ENCODE data around the gene TNP2. TPM values are rescaled to one million over a fixed set of nuclear protein-coding genes. Genes with fewer than 3 reads are reported as not detected.

Gene TNP2
- total RNA-seq, 1 donor from 2014 or later: not detected

DNA sequence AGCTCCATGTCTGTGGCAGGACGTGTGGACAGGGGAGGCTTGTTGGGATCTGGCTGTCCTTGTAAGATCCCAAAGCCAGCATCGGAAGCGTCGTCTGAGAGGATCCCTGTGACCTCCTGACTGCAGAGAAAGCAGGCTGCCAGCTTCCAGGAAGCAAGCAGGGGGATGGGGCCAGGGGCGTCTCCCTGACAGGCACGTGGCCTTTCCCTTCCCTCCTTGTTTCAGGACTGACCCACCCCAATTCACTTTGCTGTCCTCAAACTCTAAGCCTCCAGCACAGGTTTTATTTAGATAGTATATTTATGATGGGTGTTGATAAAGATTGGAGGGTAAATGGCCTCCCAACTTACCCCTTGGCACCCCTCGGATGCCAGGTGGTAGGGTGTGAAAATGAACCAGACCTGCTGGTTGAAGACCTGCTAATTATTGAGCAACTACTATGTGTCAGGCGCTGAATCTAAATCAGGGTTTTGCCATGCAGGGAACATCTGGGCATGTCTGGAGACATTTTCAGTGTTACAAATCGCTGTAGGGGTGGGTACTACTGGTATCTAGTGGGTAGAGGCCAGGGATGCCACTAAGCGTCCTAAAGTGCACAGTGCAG is 37.7 kb downstream of the TNP2 start:
- Mint-ChIP-seq H3K4me3 (ENCODE audit: unreplicated experiment) (no peak overlapping the region), H3K27me3 (ENCODE audit: low read depth) (peaks cover 2% of the 10 kb centered on the region), H3K4me1 (ENCODE audit: low read depth) (no peaks in the 10 kb centered on the region), H3K27ac (ENCODE audit: unreplicated experiment) (no peak overlapping the region), H3K36me3 (ENCODE audit: low read depth) (no peaks in the 10 kb centered on the region), H3K9me3 (ENCODE audit: low read depth) (no peaks in the 10 kb centered on the region)
- DNase-seq (ENCODE audit: low spot score): no peak
- TF ChIP-seq, protein P1, sequence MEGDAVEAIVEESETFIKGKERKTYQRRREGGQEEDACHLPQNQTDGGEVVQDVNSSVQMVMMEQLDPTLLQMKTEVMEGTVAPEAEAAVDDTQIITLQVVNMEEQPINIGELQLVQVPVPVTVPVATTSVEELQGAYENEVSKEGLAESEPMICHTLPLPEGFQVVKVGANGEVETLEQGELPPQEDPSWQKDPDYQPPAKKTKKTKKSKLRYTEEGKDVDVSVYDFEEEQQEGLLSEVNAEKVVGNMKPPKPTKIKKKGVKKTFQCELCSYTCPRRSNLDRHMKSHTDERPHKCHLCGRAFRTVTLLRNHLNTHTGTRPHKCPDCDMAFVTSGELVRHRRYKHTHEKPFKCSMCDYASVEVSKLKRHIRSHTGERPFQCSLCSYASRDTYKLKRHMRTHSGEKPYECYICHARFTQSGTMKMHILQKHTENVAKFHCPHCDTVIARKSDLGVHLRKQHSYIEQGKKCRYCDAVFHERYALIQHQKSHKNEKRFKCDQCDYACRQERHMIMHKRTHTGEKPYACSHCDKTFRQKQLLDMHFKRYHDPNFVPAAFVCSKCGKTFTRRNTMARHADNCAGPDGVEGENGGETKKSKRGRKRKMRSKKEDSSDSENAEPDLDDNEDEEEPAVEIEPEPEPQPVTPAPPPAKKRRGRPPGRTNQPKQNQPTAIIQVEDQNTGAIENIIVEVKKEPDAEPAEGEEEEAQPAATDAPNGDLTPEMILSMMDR (IDR thresholded peaks at IDR 0.05): no peak

DNA sequence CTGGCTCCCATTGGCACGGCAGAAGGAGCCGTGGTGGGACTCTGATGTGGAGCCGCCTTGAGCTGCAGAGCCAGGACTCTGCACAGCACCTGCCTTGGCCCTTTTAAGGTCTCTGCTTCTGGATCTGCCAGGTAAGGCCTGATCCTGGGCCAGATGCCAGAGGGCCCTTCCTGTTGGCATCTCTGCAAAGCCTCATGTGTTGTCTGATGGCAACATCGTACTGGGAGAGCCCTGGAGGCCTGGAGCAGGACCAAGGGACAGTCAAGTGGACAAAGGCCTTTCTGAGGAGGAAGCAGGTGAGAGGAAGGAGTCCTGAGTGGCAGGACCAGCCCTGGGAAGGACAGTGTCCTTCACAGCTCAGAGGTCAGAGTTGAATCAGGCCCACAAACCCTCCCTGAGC is 39.2 kb downstream of the TNP2 start:
- TF ChIP-seq, protein P1 (IDR thresholded peaks at IDR 0.05): no peak
- no peaks in the 10 kb centered on the region for H3K36me3 Mint-ChIP-seq (ENCODE audit: low read depth)
- peaks cover 2% of the 10 kb centered on the region for H3K27me3 Mint-ChIP-seq (ENCODE audit: low read depth)
- H3K9me3 Mint-ChIP-seq (ENCODE audit: low read depth): no peaks in the 10 kb centered on the region
- no peak overlapping the region for H3K27ac Mint-ChIP-seq (ENCODE audit: unreplicated experiment)
- H3K4me3 Mint-ChIP-seq (ENCODE audit: unreplicated experiment): no peak overlapping the region
- no peaks in the 10 kb centered on the region for H3K4me1 Mint-ChIP-seq (ENCODE audit: low read depth)
- no peak for DNase-seq (ENCODE audit: low spot score)

DNA sequence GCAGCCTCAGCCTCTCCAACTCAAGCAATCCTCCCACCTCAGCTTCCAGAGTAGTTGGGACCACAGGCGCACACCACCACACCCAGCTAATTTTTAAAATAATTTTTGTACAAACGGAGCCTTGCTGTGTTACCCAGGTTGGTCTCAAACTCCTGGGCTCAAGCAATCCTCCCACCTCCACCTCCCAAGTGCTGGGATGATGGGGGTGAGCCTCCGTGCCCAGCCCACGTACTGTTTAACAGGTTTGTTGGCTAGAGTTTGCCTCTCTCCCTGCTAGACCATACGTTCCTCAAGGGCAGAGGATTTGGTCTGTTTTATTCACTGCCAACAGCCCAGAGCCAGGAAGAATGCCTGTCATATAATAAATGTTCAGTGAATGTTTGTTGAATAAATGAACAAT is 39.7 kb downstream of the TNP2 start:
- H3K36me3 Mint-ChIP-seq (ENCODE audit: low read depth): no peaks in the 10 kb centered on the region
- H3K27me3 Mint-ChIP-seq (ENCODE audit: low read depth): peaks cover 2% of the 10 kb centered on the region
- no peak overlapping the region for H3K27ac Mint-ChIP-seq (ENCODE audit: unreplicated experiment)
- no peak for DNase-seq (ENCODE audit: low spot score)
- no peak overlapping the region for H3K4me3 Mint-ChIP-seq (ENCODE audit: unreplicated experiment)
- peaks cover 3% of the 10 kb centered on the region for H3K4me1 Mint-ChIP-seq (ENCODE audit: low read depth)
- TF ChIP-seq, protein P1 (IDR thresholded peaks at IDR 0.05): no peak
- no peaks in the 10 kb centered on the region for H3K9me3 Mint-ChIP-seq (ENCODE audit: low read depth)

DNA sequence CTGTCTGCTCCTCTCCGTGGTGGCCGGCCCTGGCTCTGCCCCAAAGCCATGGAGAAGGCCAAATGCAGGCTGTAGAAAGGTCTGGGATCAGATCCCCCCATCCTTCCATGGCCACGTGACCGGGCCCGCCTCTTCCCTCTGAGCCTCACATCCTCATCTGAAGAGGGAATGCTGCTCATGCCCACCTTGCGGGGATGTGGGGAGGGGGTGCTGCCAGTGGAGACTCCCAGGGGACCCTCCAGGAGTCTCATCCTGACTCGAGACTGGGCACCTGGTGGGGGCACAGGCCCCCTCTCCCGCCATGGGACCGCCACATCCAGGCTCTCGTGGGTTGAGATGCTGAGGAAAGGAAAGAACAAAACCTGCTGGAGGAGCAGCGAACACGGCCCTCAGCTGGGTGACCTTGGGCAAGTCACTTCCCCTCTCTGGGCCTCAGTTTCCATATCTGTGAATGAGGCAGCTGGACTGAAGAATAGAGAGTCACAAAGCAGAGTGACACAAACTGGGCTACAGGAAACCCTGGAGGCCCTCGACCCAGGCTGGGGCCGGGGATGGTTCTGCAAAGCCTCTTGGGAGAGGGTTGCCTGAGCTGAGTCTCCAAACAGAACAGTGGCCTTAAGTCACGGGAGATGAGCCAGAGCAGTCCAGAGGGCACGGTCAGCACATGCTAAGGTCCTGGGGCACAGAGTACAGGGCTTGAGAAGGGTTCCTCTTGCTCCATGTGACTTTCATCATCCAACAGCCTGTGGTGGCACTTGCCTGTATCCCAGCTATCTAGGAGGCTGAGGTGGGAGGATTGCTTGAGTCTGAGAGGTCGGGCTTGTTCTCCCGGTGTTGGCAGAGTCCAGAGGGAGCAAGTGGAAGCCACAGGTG is 43.2 kb downstream of the TNP2 start:
- H3K27ac Mint-ChIP-seq (ENCODE audit: unreplicated experiment): no peak overlapping the region
- DNase-seq (ENCODE audit: low spot score): no peak
- peaks cover 9% of the 10 kb centered on the region for H3K4me1 Mint-ChIP-seq (ENCODE audit: low read depth)
- H3K9me3 Mint-ChIP-seq (ENCODE audit: low read depth): no peaks in the 10 kb centered on the region
- TF ChIP-seq, protein P1 (IDR thresholded peaks at IDR 0.05): no peak
- H3K27me3 Mint-ChIP-seq (ENCODE audit: low read depth): peaks cover 4% of the 10 kb centered on the region
- no peaks in the 10 kb centered on the region for H3K36me3 Mint-ChIP-seq (ENCODE audit: low read depth)
- H3K4me3 Mint-ChIP-seq (ENCODE audit: unreplicated experiment): no peak overlapping the region

DNA sequence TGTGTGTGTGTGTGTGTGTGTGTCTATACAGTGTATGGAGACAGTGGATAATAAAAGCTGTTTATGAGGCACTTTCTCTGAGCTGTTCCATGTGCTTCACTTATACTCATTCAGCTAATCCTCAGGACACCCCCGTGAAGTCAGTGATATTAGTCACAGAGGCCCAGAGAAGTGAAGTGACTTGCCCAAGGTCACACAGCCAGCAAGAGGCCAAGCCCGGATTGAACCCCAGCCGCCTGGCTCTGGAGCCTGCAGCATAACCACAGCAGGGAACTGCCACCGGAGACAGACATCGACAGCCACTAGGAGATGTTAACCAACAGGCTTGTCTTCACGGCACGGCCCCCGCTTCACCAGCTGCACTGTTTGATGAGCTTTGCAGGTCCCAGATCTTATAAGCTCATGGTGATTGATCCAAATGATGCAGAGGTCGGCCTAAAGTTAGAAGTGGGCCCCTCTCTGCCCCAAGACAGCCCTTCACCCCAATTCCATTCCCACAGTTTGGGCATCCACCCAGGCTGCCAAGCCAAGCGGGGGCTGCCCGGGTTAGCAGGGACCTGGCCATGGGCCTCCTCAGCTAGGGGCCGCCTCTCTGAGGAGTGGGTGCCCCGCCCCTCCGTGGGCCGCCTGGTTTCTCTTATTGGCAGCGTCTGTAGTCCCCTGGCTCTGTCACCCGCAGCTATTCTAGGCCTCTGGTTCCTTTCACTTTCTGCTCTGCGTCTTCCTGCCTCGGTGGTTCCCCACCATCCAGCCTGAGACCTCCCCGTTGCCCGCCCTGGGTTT is 44.0 kb downstream of the TNP2 start:
- H3K9me3 Mint-ChIP-seq (ENCODE audit: low read depth): no peaks in the 10 kb centered on the region
- no peaks in the 10 kb centered on the region for H3K36me3 Mint-ChIP-seq (ENCODE audit: low read depth)
- TF ChIP-seq, protein P1 (IDR thresholded peaks at IDR 0.05): no peak
- no peak for DNase-seq (ENCODE audit: low spot score)
- no peak overlapping the region for H3K4me3 Mint-ChIP-seq (ENCODE audit: unreplicated experiment)
- peaks cover 9% of the 10 kb centered on the region for H3K4me1 Mint-ChIP-seq (ENCODE audit: low read depth)
- H3K27me3 Mint-ChIP-seq (ENCODE audit: low read depth): peaks cover 4% of the 10 kb centered on the region
- no peak overlapping the region for H3K27ac Mint-ChIP-seq (ENCODE audit: unreplicated experiment)
